ENCODE results near the gene TCEA2.

DNA sequence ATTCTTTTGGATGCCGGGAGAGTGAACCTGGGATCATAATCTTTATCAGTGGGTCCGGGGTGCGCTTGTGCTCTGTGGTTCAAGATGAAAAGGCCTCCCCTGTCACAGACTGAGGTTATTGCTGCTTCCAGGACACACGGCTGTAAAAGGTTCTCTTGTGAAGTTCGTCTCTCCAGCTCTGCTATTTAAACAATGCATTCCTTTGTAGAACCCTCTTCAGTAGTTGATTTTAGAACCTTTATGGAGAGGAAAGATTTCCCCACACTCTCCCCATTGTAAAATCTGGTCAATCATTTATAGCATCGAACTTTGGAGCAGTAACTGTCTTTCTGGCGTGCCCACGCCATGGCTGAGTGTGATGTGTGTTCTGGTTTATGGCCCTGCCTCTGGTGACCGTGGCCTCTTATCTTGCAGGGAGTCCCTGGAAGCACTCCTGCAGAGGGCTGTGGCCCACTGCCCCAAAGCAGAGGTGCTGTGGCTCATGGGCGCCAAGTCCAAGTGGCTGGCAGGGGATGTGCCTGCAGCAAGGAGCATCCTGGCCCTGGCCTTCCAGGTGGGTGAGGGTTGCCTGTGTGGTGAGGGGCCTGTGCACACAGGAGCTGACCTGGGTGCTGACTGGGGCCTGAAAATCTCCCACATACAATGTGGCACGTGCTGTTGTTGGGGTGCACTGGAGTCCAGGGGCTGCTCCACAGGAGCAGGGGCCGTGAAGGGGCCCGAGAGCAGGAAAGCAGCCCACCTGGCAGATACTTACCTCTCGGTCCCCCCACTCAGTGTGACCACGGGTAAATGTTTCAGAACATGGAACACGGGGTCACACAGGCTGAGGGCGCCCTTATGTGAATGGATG lies 38.6 kb upstream of the TCEA2 start:
- TF ChIP-seq, protein P1, sequence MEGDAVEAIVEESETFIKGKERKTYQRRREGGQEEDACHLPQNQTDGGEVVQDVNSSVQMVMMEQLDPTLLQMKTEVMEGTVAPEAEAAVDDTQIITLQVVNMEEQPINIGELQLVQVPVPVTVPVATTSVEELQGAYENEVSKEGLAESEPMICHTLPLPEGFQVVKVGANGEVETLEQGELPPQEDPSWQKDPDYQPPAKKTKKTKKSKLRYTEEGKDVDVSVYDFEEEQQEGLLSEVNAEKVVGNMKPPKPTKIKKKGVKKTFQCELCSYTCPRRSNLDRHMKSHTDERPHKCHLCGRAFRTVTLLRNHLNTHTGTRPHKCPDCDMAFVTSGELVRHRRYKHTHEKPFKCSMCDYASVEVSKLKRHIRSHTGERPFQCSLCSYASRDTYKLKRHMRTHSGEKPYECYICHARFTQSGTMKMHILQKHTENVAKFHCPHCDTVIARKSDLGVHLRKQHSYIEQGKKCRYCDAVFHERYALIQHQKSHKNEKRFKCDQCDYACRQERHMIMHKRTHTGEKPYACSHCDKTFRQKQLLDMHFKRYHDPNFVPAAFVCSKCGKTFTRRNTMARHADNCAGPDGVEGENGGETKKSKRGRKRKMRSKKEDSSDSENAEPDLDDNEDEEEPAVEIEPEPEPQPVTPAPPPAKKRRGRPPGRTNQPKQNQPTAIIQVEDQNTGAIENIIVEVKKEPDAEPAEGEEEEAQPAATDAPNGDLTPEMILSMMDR (conservative IDR thresholded peaks at IDR 0.05; ENCODE audit: low read length), result no peak
- TF ChIP-seq EZH2phosphoT487 (IDR thresholded peaks at IDR 0.05; ENCODE audit: borderline replicate concordance, low read depth, low read length), result no peak
